Upper lobe of left lung (tissue), 6 donors: ENCODE results near the gene MCTP2. TPM values are rescaled to one million over a fixed set of nuclear protein-coding genes. Genes with fewer than 3 reads are reported as not detected.

Source experiments
- ATAC-seq, 2 donors: fragments of 200-7000 bp; cut with Tn5 transposase; one replicate each; pipeline ENCODE4 v1.9.1; 2022; ENCODE audit warnings: mild to moderate bottlenecking in 2 of 2, moderate library complexity in 2 of 2; ENCODE audit not compliant: low FRiP score in 2 of 2
- DNase-seq, 2 donors: peaks; one replicate each; pipeline ENCODE4 v3.0.0-alpha.2; 2019 to 2020
- H3K27ac ChIP-seq, 4 donors: fragments of 200-600 bp; sonication (generic); one replicate each; pipeline ENCODE4 v1.5.1; 2016 to 2019
- H3K27me3 ChIP-seq, 4 donors: fragments of 200-600 bp; sonication (generic); one replicate each; pipeline ENCODE4 v1.5.1; 2017 to 2019
- H3K36me3 ChIP-seq, 4 donors: fragments of 200-600 bp; sonication (generic); one replicate each; pipeline ENCODE4 v1.5.1; 2016 to 2019
- H3K4me1 ChIP-seq, 4 donors: fragments of 200-600 bp; sonication (generic); one replicate each; pipeline ENCODE4 v1.5.1; 2018 to 2019
- H3K4me3 ChIP-seq, 4 donors: fragments of 200-600 bp; sonication (generic); one replicate each; pipeline ENCODE4 v1.5.1; 2017 to 2019; ENCODE audit warnings: mild to moderate bottlenecking in 2 of 4, moderate library complexity in 1 of 4
- H3K9me3 ChIP-seq, 4 donors: fragments of 200-600 bp; sonication (generic); one replicate each; pipeline ENCODE4 v1.5.1; 2018 to 2019
- EP300 ChIP-seq, 4 donors: sonication (generic); formaldehyde crosslinking; IDR thresholded peaks; one replicate each; pipeline ENCODE4 v1.5.1; 2017; ENCODE audit warnings: antibody characterized with exemption in 4 of 4, control low read depth in 2 of 4
- POLR2A ChIP-seq, 4 donors: fragments of 450-650 bp; IDR thresholded peaks; one replicate each; pipeline ENCODE4 v1.5.1; 2016 to 2017; ENCODE audit warnings: antibody characterized with exemption in 4 of 4, mild to moderate bottlenecking in 2 of 4
- POLR2AphosphoS5 ChIP-seq, 2 donors: sonication (generic); formaldehyde crosslinking; IDR thresholded peaks; one replicate each; pipeline ENCODE4 v1.5.1; 2017; ENCODE audit warnings: antibody characterized with exemption in 2 of 2
- WGBS, 2 donors: methylation state at CpG; one replicate each; pipeline ENCODE4 v1.1.5; 2017 to 2018; 5-methylcytosine and 5-hydroxymethylcytosine counted together
- total RNA-seq, 6 donors: library from RNA; depleted of rRNA in 4 of 6; stranded (reverse); fragments of >200 nt in 4 of 6; gene quantifications; one replicate each; pipeline versions ENCODE4 v1.1.0 to v1.2.1, GENCODE V29; 2016 to 2021
- TF ChIP-seq, protein P1 (sequence below), 6 experiments: fragments of 450-650 bp in 4 of 6; fragments of 200-600 bp in 2 of 6; sonication (generic) in 2 of 6; IDR thresholded peaks; one replicate each; pipeline ENCODE4 v1.5.1; 2016 to 2019; ENCODE audit warnings: antibody characterized with exemption in 6 of 6
- donor health status: DM: no; HTN: no; CAD: no; lungs with moderate emphysema.
- donor health status: DM: no; HTN: yes; CAD: no; lungs with severe emphysema.

Gene MCTP2
- total RNA-seq, 6 donors from 2014 or later = 33.4 to 64.8 (median 48.5) TPM

GRCh38 chr15:94193906-94194305 is 37.5 kb upstream of the MCTP2 start:
- DNase-seq (no peak), ATAC-seq (no peak)
- H3K27me3 ChIP-seq = no peaks in the 10 kb centered on the region
- H3K27ac ChIP-seq = no peak overlapping the region
- TF ChIP-seq POLR2AphosphoS5 (IDR thresholded peaks at IDR 0.05) (no peak), EP300 (IDR thresholded peaks at IDR 0.05) (no peak), POLR2A (IDR thresholded peaks at IDR 0.05) (no peak)
- TF ChIP-seq, protein P1, sequence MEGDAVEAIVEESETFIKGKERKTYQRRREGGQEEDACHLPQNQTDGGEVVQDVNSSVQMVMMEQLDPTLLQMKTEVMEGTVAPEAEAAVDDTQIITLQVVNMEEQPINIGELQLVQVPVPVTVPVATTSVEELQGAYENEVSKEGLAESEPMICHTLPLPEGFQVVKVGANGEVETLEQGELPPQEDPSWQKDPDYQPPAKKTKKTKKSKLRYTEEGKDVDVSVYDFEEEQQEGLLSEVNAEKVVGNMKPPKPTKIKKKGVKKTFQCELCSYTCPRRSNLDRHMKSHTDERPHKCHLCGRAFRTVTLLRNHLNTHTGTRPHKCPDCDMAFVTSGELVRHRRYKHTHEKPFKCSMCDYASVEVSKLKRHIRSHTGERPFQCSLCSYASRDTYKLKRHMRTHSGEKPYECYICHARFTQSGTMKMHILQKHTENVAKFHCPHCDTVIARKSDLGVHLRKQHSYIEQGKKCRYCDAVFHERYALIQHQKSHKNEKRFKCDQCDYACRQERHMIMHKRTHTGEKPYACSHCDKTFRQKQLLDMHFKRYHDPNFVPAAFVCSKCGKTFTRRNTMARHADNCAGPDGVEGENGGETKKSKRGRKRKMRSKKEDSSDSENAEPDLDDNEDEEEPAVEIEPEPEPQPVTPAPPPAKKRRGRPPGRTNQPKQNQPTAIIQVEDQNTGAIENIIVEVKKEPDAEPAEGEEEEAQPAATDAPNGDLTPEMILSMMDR (IDR thresholded peaks at IDR 0.05) = no peak
- 71 to 72% methylated on average over 3 of the region's 3 CpGs for WGBS, 2 donors
- H3K36me3 ChIP-seq = no peaks in the 10 kb centered on the region
- no peaks in the 10 kb centered on the region for H3K4me1 ChIP-seq
- no peak overlapping the region for H3K4me3 ChIP-seq
- H3K9me3 ChIP-seq = no peaks in the 10 kb centered on the region

- 83 to 86% methylated on average over 4 of the region's 4 CpGs for WGBS, 2 donors
- no peaks in the 10 kb centered on the region for H3K36me3 ChIP-seq
- DNase-seq (no peak), ATAC-seq (no peak)
- H3K4me3 ChIP-seq = no peak overlapping the region
- H3K4me1 ChIP-seq = no peaks in the 10 kb centered on the region
- TF ChIP-seq EP300 (IDR thresholded peaks at IDR 0.05) (no peak), POLR2A (IDR thresholded peaks at IDR 0.05) (no peak), POLR2AphosphoS5 (IDR thresholded peaks at IDR 0.05) (no peak)
- TF ChIP-seq, protein P1 (IDR thresholded peaks at IDR 0.05) = no peak
- no peaks in the 10 kb centered on the region for H3K27me3 ChIP-seq
- no peak overlapping the region for H3K27ac ChIP-seq
- H3K9me3 ChIP-seq = no peaks in the 10 kb centered on the region
Measured at GRCh38 chr15:94196531-94196930, 34.8 kb upstream of the MCTP2 start.

GRCh38 chr15:94198633-94199032 is 32.7 kb upstream of the MCTP2 start:
- TF ChIP-seq POLR2AphosphoS5 (IDR thresholded peaks at IDR 0.05) (no peak), POLR2A (IDR thresholded peaks at IDR 0.05) (no peak)
- TF ChIP-seq, protein P1 (IDR thresholded peaks at IDR 0.05) = no peak
- no peak for DNase-seq
- Histone ChIP-seq H3K36me3 (no peaks in the 10 kb centered on the region), H3K4me3 (no peak overlapping the region), H3K27me3 (no peaks in the 10 kb centered on the region), H3K27ac (no peak overlapping the region), H3K4me1 (no peaks in the 10 kb centered on the region), H3K9me3 (no peaks in the 10 kb centered on the region)
- 85 to 86% methylated on average over 2 of the region's 2 CpGs for WGBS, 2 donors
- ATAC-seq = no peak

- ATAC-seq (no peak), DNase-seq (no peak)
- Histone ChIP-seq H3K27me3 (no peaks in the 10 kb centered on the region), H3K36me3 (no peaks in the 10 kb centered on the region), H3K4me3 (no peak overlapping the region), H3K27ac (no peak overlapping the region), H3K9me3 (no peaks in the 10 kb centered on the region), H3K4me1 (no peaks in the 10 kb centered on the region)
- TF ChIP-seq POLR2AphosphoS5 (IDR thresholded peaks at IDR 0.05) (no peak), POLR2A (IDR thresholded peaks at IDR 0.05) (no peak), EP300 (IDR thresholded peaks at IDR 0.05) (no peak)
- TF ChIP-seq, protein P1 (IDR thresholded peaks at IDR 0.05) = no peak
- WGBS, 2 donors = 92 to 94% methylated on average over 3 of the region's 3 CpGs
Measured at GRCh38 chr15:94199725-94200124, 31.6 kb upstream of the MCTP2 start.

- Histone ChIP-seq H3K27me3 (no peaks in the 10 kb centered on the region), H3K36me3 (no peaks in the 10 kb centered on the region), H3K27ac (no peak overlapping the region), H3K4me1 (no peaks in the 10 kb centered on the region), H3K4me3 (no peak overlapping the region), H3K9me3 (no peaks in the 10 kb centered on the region)
- ATAC-seq (no peak), DNase-seq (no peak)
- 50 to 54% methylated on average over 3 of the region's 3 CpGs for WGBS, 2 donors
- TF ChIP-seq, protein P1 (IDR thresholded peaks at IDR 0.05) = no peak
- no peak for TF ChIP-seq POLR2A (IDR thresholded peaks at IDR 0.05)
- TF ChIP-seq POLR2AphosphoS5 (IDR thresholded peaks at IDR 0.05) = no peak
- TF ChIP-seq EP300 (IDR thresholded peaks at IDR 0.05) = no peak
Measured at GRCh38 chr15:94203306-94203705, 28.1 kb upstream of the MCTP2 start.
